HG03575 (cell line): Measurements from ENCODE around the gene THBD.
"Not testable (repeated sequence)": the region's sequence is repeated elsewhere in the genome, so short reads cannot be mapped to it uniquely, and the experiment has no call there.

Source experiments
- ATAC-seq: cut with Tn5 transposase; IDR thresholded peaks from one replicate; pipeline ENCODE4 v1.9.1; 2021; ENCODE audit not compliant: unreplicated experiment, insufficient number of reproducible peaks, low FRiP score; ENCODE audit errors: extremely low read depth

THBD gene

DNA sequence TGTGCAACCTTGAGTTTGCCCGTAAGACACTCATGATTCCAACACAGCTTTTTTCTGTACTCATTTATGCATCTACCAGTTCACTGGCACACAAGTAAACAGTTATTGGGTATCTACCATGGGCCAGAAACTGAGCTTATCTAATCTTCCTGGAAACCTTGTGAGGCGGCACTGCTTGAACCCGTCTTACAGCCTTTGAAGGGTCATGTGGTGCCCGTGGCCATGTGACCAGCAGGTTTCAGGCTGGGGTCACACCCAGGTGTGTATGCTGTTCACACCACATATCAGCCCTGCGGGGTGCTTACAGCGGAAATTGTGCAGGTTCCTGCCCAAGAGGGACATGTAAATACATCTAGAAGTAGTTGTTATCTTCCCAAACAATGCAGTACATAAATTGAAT lies 6.1 kb downstream of the THBD start:
- ATAC-seq: no peak

DNA sequence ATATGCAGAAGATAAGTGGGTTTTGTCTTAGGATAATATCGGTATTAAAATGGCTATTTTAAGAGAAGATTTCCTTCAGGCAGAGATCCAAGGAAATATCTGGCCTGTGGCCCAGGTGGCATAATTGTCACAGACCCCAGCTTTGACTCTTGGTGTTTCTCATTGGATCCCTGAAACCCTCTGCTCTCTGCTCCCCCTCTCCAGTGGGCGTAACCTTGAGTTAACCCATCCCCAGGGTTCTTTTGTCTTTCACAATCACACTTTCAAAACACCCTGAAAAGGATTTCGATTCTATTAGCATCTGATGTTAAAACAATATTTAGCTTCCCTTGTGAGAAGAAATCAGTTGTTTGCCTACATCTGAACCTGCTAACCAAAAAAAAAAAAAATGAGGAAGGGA lies 7.2 kb downstream of the THBD start:
- ATAC-seq: no peak

DNA sequence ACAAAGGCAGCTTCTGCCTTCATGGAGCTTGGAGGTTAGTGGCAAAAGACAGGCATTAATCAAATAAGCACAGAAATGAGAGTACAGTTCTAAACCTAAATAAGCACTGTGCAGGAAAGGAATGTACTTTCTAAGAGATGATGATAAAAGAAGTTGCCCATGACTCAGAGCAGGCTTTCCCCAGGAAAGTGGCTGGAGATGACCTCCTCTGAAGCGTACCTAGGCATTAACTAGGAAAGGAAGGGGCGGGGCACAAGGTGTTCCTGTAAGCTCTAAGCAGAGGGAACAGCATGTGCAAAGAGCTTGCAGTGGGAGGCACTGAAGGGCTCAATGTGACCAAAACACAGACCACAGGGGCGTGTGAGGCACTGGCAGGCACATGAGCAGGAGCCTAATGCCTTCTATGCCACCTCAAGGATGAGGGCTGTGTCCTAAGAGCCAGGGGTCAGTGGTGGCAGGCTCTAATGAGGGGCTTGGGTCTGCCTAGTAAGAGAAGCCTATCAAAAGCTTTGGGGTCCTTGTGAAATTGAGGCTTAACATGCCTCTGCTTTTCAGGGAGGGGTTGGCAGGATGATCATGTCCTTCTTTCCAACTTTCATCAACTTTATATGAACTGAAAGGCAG lies 9.5 kb downstream of the THBD start:
- ATAC-seq: no peak

DNA sequence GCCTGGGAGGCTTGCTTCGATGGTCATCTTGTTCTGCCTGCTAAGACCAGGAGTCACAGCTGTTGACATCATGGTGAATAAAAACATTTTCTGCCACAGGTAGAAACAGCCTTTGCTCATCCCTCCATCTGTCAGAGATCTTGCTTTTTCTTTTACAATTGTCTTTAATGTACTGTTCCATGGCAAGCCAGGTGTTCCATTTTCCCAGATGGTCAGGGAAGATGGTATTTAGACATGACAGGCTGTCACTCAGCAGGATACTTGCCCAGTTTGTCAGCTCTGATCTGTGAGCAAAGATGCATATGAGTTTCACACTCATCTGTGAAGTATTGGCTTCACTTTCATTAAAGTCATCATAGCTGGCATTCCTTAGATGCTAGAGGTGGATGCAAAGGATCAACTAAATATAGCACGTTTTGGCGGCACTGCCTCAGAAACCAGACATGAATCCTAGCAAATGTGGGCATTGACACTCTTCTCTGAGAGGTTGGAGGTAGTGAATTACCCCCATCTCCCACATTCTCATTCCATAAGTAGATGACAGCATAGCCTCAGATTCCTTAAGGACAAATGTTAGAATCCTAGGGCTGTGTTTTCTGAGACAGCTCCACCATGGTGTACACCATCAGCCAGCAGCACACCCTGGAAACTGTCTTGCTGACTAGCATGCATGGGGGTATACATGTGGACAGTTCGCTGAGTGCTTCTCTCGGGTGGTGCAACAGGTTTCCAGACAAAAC lies 10.2 kb downstream of the THBD start:
- ATAC-seq: no peak

DNA sequence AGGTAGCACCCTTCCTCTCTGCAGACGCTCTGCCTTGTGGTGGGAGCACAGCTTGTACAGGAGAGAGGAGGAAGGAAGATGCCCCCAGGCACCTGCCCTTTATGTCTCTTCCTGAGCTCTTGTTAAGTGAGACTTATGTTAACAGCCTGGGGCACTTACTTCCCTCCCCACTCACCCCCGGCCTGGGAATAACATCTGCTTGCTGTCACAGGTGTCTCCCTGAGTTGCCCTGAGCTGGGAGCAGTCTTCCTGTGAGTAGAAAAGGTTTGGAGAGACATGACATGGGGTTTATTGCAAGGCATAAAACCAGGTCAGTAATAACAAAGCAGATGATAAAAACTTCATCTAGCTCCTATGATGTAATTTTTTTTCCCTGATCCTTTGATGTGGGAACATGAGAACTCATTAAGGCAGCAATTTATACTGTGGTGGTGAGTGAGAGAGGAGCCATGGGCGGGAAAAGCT lies 12.4 kb downstream of the THBD start:
- ATAC-seq: no peak

DNA sequence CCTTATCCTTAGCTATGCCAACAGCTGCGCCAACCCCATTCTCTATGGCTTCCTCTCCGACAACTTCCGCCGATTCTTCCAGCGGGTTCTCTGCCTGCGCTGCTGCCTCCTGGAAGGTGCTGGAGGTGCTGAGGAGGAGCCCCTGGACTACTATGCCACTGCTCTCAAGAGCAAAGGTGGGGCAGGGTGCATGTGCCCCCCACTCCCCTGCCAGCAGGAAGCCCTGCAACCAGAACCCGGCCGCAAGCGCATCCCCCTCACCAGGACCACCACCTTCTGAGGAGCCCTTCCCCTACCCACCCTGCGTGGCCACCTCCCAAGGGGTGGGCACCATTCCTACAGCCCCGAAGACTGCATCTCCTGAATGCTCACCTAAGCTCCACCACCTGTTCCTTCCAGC lies 13.1 kb downstream of the THBD start:
- ATAC-seq: no peak

DNA sequence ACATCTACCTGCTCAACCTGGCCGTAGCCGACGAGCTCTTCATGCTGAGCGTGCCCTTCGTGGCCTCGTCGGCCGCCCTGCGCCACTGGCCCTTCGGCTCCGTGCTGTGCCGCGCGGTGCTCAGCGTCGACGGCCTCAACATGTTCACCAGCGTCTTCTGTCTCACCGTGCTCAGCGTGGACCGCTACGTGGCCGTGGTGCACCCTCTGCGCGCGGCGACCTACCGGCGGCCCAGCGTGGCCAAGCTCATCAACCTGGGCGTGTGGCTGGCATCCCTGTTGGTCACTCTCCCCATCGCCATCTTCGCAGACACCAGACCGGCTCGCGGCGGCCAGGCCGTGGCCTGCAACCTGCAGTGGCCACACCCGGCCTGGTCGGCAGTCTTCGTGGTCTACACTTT lies 13.7 kb downstream of the THBD start:
- no peak for ATAC-seq

DNA sequence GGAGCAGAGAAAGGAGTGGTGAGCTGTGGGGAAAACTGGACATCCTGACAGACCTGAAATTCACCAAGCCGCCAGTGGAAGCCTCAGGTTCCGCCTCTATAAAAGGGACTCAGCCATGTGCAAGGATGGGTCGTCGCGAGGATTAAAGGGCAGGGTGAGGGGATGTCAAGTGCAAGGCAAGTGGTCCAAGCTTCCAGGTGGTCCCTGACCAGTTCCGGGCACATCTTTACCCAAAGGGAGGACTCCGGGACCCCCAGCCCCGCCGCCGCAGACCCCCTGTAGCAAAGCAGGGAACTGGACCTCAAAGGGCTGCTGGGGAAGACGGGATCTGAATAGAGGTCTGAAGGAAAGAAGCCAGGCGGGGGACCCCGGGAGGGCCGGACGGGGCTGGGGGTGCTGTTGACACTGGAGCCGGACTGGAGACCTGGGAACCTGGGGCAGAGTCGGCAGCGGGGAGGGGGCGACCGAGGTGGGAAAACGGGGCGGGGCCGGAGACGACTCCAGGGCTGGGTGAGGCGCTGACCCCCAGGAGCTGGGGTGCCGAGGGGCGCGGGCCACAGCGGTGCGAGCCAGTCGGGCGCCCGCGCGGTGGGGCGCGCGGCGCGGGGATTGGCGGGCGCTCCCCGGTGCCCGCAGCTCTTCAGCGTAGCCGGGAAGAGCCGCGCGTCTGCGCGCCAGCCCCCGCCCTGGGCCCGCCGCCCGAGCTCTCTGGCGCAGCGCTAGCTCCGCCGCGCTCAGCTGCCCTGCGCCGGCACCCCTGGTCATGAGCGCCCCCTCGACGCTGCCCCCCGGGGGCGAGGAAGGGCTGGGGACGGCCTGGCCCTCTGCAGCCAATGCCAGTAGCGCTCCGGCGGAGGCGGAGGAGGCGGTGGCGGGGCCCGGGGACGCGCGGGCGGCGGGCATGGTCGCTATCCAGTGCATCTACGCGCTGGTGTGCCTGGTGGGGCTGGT lies 14.5 kb downstream of the THBD start, which contains the start of gene SSTR4:
Gene SSTR4 (plus strand): TSS at position 592 of the 951 bp plus-strand sequence. CDS start 172 bp downstream, at position 764.
- ATAC-seq: no peak

DNA sequence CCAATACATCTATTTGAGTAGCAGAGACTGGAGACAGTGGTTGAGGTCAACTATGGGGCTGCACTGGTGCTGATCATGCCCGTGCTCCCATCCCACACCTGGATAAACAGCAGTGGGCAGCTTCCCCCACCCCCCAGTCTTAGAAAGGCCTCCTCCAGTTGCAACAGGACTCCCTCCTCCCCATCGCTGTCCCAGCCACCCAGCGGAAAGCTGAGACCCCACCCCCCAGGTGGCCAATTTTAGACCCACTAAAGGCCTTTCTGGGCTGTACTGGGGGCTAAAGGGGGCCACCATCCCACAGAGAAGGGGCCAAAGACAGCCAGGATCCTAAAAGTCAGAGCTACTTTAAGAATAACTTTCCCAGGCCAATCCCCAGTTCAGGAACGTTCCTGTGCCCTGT lies 15.6 kb downstream of the THBD start:
- no peak for ATAC-seq

DNA sequence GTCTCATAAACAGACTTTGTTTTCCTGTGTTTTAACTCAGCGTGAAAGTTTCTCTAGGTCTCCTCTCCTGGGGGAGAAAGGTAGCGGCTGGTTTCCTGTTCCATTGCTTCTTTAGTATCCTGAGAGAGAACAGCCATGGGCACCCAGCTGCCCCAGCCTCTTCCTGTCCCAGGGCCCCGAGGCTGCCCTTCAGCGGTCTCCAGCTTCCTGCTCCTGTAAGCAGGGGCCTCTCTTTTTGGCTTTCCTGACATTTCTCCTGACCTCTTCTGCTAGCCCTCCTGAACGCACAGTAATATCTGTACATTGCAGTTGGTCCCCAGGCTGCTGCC lies 16.8 kb downstream of the THBD start:
- no peak for ATAC-seq

DNA sequence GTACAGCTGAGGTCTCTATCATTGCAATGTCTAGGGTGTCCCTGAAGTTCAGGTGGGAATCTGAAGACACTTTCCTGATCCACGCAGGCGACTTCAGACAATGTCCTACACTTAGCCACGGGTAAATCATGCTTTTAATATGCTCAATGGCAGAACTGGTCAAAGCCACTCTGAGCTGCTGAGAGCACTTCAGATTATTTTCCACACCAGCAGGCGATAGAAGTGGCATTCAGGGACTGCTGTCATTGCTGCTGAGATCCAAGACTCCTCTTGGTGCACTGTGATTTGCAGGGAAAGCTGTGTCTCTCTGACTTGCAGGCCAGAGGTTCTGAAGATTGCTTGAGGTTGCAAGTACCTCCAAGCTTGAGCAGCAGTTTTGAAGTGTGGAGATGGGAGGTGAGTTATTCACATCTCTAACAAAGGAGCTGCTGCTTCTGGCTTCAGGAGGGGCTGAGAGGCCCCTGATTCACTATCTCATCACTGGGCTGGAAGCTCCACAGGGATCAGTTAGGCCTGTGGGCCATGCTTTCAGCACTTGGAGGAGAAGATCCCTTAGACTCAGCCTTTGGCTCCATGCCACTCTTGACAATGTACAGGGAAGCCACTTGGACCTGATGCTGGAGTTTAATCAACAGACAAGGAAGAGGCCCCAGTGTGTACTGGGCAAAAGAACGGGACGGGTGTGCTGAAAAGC lies 17.3 kb downstream of the THBD start:
- no peak for ATAC-seq

DNA sequence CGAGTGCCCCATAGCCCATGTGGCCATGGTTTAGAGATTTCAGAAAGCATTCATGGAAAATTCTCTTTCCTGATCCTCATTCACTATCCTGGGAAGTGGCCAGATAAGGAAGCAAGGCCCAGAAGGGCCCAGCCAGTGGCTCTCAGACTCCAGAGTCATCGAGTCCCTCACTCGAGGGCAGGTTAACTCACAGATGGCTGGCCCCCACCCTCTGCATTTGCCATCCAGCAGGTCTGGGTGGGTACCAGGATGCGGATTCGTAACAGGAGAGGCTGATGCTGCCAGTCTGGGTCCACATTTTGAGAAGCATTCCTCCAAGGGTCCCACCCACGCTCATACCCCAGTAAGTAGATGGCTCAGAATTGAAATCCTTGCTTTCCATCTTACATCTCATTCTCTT lies 18.1 kb downstream of the THBD start:
- no peak for ATAC-seq

DNA sequence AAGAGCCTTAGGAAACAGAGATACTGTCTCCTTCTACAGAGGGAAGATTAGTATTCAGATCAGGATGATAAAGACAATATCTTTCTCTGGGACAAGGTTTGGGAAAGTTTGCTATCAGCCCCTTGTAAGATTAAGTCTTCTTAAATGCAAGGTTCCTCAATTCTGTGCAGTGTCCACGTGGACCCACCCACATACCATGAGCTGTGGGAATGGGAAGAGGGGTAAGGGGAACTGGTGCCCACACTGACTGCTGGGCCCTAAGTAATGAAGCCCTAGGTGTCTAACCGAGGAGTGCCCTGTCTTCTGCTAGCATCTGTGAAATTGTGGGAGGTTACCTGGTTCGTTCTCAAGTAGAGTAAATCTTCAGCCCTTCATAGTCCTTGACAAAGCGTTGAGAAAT lies 20.1 kb downstream of the THBD start:
- no peak for ATAC-seq

DNA sequence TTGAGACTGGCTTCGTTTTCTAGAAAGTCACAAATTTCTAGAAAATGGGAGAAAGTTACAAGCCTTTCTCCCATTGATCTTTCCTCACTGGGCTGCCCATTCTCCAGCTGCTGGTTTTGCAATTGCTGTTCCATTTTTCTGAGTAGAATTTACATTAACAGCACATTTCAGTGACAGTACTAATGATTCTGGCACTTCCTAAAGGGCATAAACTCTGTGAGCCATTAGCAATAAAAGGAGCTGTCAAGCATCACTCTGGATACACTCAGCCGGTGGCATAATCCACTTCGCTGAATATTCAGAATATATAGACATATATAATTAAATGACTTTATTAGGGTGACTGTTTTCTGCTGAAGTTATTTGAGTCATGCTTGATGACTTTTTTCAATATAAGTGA lies 21.1 kb downstream of the THBD start:
- no peak for ATAC-seq

DNA sequence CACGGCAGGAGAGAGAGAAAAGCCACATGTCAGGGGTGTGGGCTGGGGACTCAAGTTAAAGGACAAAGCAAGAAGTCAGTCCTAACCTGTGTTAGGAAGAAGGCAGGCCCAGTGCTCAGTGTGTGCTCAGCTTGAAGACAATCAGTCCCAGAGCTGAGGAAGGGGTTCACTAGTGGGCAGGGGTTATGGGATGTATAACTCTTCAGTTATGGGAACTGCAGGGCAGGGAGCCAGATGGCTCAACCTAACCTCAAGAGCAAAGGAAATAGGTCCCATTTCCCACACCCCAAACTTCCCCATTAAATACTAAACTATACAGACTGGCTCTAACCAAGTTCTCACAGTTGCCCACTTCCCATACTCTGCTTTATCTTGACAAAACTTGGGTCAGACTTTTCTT lies 21.8 kb downstream of the THBD start:
- no peak for ATAC-seq

DNA sequence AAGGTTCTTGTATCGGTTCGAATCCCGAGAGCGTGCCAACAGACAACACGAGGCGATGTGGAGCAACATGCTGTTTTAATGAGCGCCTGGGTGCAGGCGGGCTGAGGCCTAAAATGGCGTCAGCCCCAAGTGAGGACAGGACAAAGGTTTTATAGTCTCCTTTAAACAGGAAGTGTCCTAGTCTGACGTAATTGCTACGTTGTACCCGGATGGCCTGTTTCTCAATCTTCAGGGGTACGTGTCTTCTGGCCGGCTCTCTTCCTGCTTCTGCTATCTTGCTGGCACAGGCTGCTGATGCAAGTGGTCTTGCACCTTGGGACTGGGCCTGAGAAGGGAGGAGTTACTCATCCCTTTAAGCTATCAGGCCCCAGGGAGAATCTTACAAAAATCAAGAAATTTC lies 24.0 kb downstream of the THBD start:
- ATAC-seq: not testable (repeated sequence)

DNA sequence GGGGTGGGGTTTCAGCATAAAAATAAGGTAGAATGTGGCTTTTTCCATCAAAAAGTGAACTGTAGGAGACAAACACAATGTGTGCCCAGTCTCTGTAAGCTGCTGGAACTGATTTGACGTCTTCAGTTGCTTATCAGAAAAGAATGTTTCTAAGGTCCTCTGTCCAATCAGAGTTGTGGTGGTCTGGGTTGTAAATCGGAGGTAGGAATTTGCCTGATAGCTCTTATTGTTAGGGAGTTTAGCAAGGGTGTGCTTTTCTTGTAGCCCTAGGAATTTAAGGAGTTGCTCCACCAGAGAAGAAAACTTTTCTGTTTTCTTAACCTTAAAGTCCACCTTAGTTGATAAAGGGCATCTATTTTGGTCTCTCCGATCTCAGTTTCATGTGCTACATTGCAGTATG lies 24.8 kb downstream of the THBD start:
- ATAC-seq: no peak

DNA sequence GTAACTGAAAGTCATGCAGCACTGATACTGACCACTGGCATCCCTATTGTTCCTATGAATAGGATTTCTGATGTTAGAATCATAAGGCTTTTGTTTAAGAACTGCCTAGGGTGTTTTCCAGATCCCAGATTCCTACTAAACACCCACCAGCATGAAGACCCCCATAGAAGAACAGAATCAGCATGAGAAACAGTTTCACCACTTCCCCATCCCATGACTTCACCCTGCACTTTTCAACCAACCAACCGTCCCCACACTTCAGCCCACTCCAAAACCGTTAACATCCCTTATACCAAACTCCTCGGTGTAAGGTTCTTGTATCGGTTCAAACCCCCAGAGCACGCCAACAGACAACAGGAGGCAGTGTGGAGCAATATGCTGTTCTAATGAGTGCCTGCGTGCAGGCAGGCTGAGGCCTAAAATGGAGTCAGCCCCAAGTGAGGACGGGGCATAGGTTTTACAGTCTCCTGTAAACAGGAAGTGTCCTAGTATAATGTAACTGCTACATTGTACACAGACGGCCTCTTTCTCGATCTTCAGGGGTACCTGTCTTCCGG lies 25.8 kb downstream of the THBD start:
- no peak for ATAC-seq

DNA sequence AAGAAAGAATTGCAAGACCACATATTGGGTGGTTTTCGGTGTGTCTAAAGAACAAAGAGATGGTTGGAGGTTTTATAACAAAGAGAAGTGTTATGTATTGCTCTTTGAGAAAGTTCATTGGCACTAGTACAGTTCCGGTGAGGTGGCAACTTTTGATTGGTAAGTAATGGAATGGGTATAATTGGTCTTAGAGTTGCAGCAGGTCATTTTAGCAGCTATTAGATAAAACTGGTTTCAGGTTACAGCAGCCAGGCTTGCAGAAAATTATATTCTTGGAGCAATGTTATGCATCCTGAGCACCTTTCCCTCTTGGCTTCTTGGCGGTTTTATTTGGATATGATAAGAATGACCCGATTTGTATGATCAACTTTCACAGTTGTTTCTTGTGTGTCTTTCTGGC lies 26.6 kb downstream of the THBD start:
- no peak for ATAC-seq
